ENCODE measurements around the gene GALNT1. TPM values are rescaled to one million over a fixed set of nuclear protein-coding genes. Genes with fewer than 3 reads are reported as not detected.

Gene GALNT1
- total RNA-seq, 1 experiment from 2014 or later, result 80.1 TPM

GRCh38 chr18:35618696-35619095, 37.2 kb downstream of the GALNT1 start (continued):
- TF ChIP-seq PREB (CRISPR knock-in tag; IDR thresholded peaks at IDR 0.05; ENCODE audit: borderline replicate concordance), result no peak
- TF ChIP-seq FOXP1 (CRISPR knock-in tag; IDR thresholded peaks at IDR 0.05; ENCODE audit: borderline replicate concordance), result no peak
- TF ChIP-seq RELA (CRISPR knock-in tag; IDR thresholded peaks at IDR 0.05; ENCODE audit: borderline replicate concordance), result no peak
- no peak for TF ChIP-seq OVOL2 (CRISPR knock-in tag; IDR thresholded peaks at IDR 0.05; ENCODE audit: borderline replicate concordance)
- no peak for TF ChIP-seq MYBL2 (CRISPR knock-in tag; IDR thresholded peaks at IDR 0.05)

GRCh38 chr18:35619464-35619863, 37.9 kb downstream of the GALNT1 start:
- CTCF ChIA-PET, result no interaction called here
- Mint-ChIP-seq H3K27ac (no peak overlapping the region), H3K36me3 (no peaks in the 10 kb centered on the region), H3K4me1 (peaks cover 3% of the 10 kb centered on the region; the same call in 1 of the 2 replicates), H3K9me3 (no peaks in the 10 kb centered on the region), H3K4me3 (no peak overlapping the region), H3K27me3 (ENCODE audit: low read depth) (no peaks in the 10 kb centered on the region)
- ATAC-seq, result no peak
- no peak for DNase-seq (ENCODE audit: low spot score)
- POLR2A ChIA-PET, result interaction anchor here (1.1 kb wide), 1 partner anchor 8 kb away, joined by 3 read pairs; no protein-coding TSS in a partner anchor
- no peak for TF ChIP-seq ZNF532 (CRISPR knock-in tag; IDR thresholded peaks at IDR 0.05; ENCODE audit: borderline replicate concordance)
- no peak for TF ChIP-seq FOXJ3 (CRISPR knock-in tag; IDR thresholded peaks at IDR 0.05; ENCODE audit: borderline replicate concordance)
- TF ChIP-seq ELF4 (CRISPR knock-in tag; IDR thresholded peaks at IDR 0.05; ENCODE audit: low read depth), result no peak
- no peak for TF ChIP-seq TEAD1 (CRISPR knock-in tag; IDR thresholded peaks at IDR 0.05)
- no peak for TF ChIP-seq AR (CRISPR knock-in tag; IDR thresholded peaks at IDR 0.05)
- TF ChIP-seq ETV6 (CRISPR knock-in tag; IDR thresholded peaks at IDR 0.05), result no peak
- TF ChIP-seq NR2C2 (CRISPR knock-in tag; IDR thresholded peaks at IDR 0.05), result no peak
- TF ChIP-seq ATF2 (CRISPR knock-in tag; IDR thresholded peaks at IDR 0.05; ENCODE audit: borderline replicate concordance, low read depth), result no peak
- TF ChIP-seq STAT6 (CRISPR knock-in tag; conservative IDR thresholded peaks at IDR 0.05; ENCODE audit: low read depth), result no peak
- no peak for TF ChIP-seq ZNF281 (CRISPR knock-in tag; IDR thresholded peaks at IDR 0.05)
- TF ChIP-seq JUN (CRISPR knock-in tag; IDR thresholded peaks at IDR 0.05), result no peak

Measured in WTC11 (cell line).